Panc1 (cell line): ENCODE data around the gene MYCN. TPM values are rescaled to one million over a fixed set of nuclear protein-coding genes. Genes with fewer than 3 reads are reported as not detected.
A peak's percentile ranks its signal among the peaks of the same experiment; 100 is the strongest.
"Not testable (repeated sequence)": the region's sequence is repeated elsewhere in the genome, so short reads cannot be mapped to it uniquely, and the experiment has no call there.

Source experiments
- ATAC-seq: fragments of 200-7000 bp; cut with Tn5 transposase; 2 replicates; pipeline ENCODE4 v1.9.1; 2020; ENCODE audit warnings: mild to moderate bottlenecking, moderate library complexity
- BruUV-seq: library from RNA; stranded (reverse); fragments of 400-500 nt; replicated peaks from 2 replicates; lab custom pipeline; 2021; lab: Mats Ljungman, UMichigan
- CTCF ChIA-PET: fragments of 300-600 bp; sonication (Branson Sonifier 250); formaldehyde crosslinking; loops from one replicate; lab custom pipeline; 2022; ENCODE audit warnings: antibody characterized with exemption; lab: Charles Lee
- POLR2A ChIA-PET: fragments of 300-600 bp; sonication (Branson Sonifier 250); formaldehyde crosslinking; loops from one replicate; lab custom pipeline; 2022; ENCODE audit warnings: antibody characterized with exemption; lab: Charles Lee
- DNase-seq: peaks from one replicate; pipeline ENCODE4 v3.0.0-alpha.2; 2010; ENCODE audit warnings: low read depth, low spot score
- H3K27ac ChIP-seq: 2 replicates; pipeline ENCODE4 v1.5.1; 2011; ENCODE audit warnings: mild to moderate bottlenecking, low read length, inconsistent platforms
- H3K27me3 ChIP-seq: fragments of 200-500 bp; sonication (Bioruptor generic); 2 replicates; pipeline ENCODE4 v1.6.0; 2014; ENCODE audit warnings: low read length, inconsistent platforms; ENCODE audit not compliant: control insufficient read depth, insufficient read depth
- H3K36me3 ChIP-seq: fragments of 200-500 bp; sonication (Bioruptor generic); 2 replicates; pipeline ENCODE4 v1.5.1; 2014; ENCODE audit warnings: inconsistent platforms, mild to moderate bottlenecking, low read length, moderate library complexity; ENCODE audit not compliant: control insufficient read depth, insufficient read depth
- H3K4me1 ChIP-seq: 2 replicates; pipeline ENCODE4 v1.5.1; 2011; ENCODE audit warnings: inconsistent platforms, mild to moderate bottlenecking, low read length, moderate library complexity; ENCODE audit not compliant: control insufficient read depth, insufficient read depth
- H3K4me3 ChIP-seq, 2 experiments: 2 replicates each; pipeline ENCODE4 v1.5.1; 2011 to 2012; ENCODE audit warnings: low read depth in 2 of 2, low read length in 2 of 2, mild to moderate bottlenecking in 2 of 2, inconsistent platforms in 1 of 2, moderate library complexity in 1 of 2
- H3K9me3 ChIP-seq: fragments of 200-500 bp; sonication (Bioruptor generic); 2 replicates; pipeline ENCODE4 v1.5.1; 2014; ENCODE audit warnings: low read depth, mild to moderate bottlenecking, inconsistent platforms, low read length, moderate library complexity; ENCODE audit not compliant: control insufficient read depth, insufficient read depth
- CTCF ChIP-seq: fragments of 450-650 bp; IDR thresholded peaks from 2 replicates; pipeline ENCODE4 v1.5.1; 2017; ENCODE audit warnings: mild to moderate bottlenecking
- POLR2AphosphoS5 ChIP-seq: IDR thresholded peaks from 2 replicates; pipeline ENCODE4 v1.6.1; 2012; ENCODE audit warnings: mild to moderate bottlenecking, low read depth, low read length, moderate library complexity
- REST ChIP-seq, 2 experiments: IDR thresholded peaks; 2 replicates each; pipeline ENCODE4 v1.6.1; 2011 to 2012; ENCODE audit warnings: low read depth in 2 of 2, control low read depth in 1 of 2, low read length in 1 of 2, mild to moderate bottlenecking in 1 of 2, moderate library complexity in 1 of 2; ENCODE audit not compliant: insufficient read depth in 1 of 2
- SIN3A ChIP-seq: IDR thresholded peaks from 2 replicates; pipeline ENCODE4 v1.6.1; 2012; ENCODE audit warnings: low read depth, mild to moderate bottlenecking, low read length, moderate library complexity, borderline replicate concordance; ENCODE audit not compliant: insufficient read depth
- TCF7L2 ChIP-seq: IDR thresholded peaks from 2 replicates; pipeline ENCODE4 v1.6.1; 2011; ENCODE audit warnings: mild to moderate bottlenecking, low read depth, low read length, inconsistent platforms
- in situ Hi-C: cut with HindIII; loops from 2 replicates; pipeline ENCODE4 v1.10.0; 2016; ENCODE audit warnings: low sequenced_read_pairs, low pct_unique_long_range_greater_than_20kb
- intact Hi-C: fragments of 100-400 bp; cut with micrococcal nuclease; formaldehyde crosslinking; loops from one replicate; pipeline ENCODE4 v1.10.0; 2022; ENCODE audit not compliant: unreplicated experiment
- total RNA-seq: library from RNA; stranded (reverse); gene quantifications from one replicate; pipeline ENCODE4 v1.2.1, GENCODE V29; 2021; ENCODE audit not compliant: unreplicated experiment

MYCN gene
- total RNA-seq, 1 experiment from 2014 or later: not detected

- ChIA-PET POLR2A (no interaction called here), CTCF (no interaction called here)
- intact Hi-C loops (no loop called here), in situ Hi-C loops (no loop called here)
- H3K36me3 ChIP-seq: no peaks in the 10 kb centered on the region
- no peak overlapping the region for H3K4me3 ChIP-seq
- ATAC-seq: no peak
- no peak for DNase-seq
- no peaks in the 10 kb centered on the region for H3K27me3 ChIP-seq
- no peak overlapping the region for H3K27ac ChIP-seq
- no peaks in the 10 kb centered on the region for H3K9me3 ChIP-seq
- H3K4me1 ChIP-seq: peaks cover 10% of the 10 kb centered on the region
- BruUV-seq: no TSS peak
- TF ChIP-seq CTCF: no peak
- no peak for TF ChIP-seq SIN3A
- no peak for TF ChIP-seq POLR2AphosphoS5
- no peak for TF ChIP-seq REST (IDR thresholded peaks at IDR 0.05; ENCODE audit: insufficient read depth in 1 of 2, low read depth in 2 of 2, low read length in 1 of 2)
- TF ChIP-seq TCF7L2: no peak
Measured at GRCh38 chr2:15909736-15910135, 30.6 kb upstream of the MYCN start.

- in situ Hi-C loops, POLR2A ChIA-PET, H3K9me3 ChIP-seq, H3K36me3 ChIP-seq, H3K4me3 ChIP-seq, DNase-seq, BruUV-seq, intact Hi-C loops, H3K27me3 ChIP-seq, ATAC-seq, CTCF ChIA-PET: not testable (repeated sequence)
- Histone ChIP-seq H3K27ac (peak overlapping the region; percentile 24; the same call in 1 of the 2 replicates), H3K4me1 (peaks cover 10% of the 10 kb centered on the region)
Measured at GRCh38 chr2:15911270-15911669, 29.1 kb upstream of the MYCN start.

GRCh38 chr2:15911686-15912085 lies 28.7 kb upstream of the MYCN start:
- no TSS peak for BruUV-seq
- in situ Hi-C loops (no loop called here), intact Hi-C loops (no loop called here)
- ATAC-seq: no peak
- TF ChIP-seq REST (IDR thresholded peaks at IDR 0.05; ENCODE audit: insufficient read depth in 1 of 2, low read depth in 2 of 2, low read length in 1 of 2) (no peak), TCF7L2 (no peak), POLR2AphosphoS5 (no peak), SIN3A (no peak), CTCF (no peak)
- Histone ChIP-seq H3K4me1 (peaks cover 10% of the 10 kb centered on the region), H3K4me3 (no peak overlapping the region), H3K9me3 (no peaks in the 10 kb centered on the region), H3K27ac (peak overlapping the region; percentile 24; the same call in 1 of the 2 replicates), H3K27me3 (no peaks in the 10 kb centered on the region), H3K36me3 (no peaks in the 10 kb centered on the region)
- CTCF ChIA-PET: no interaction called here
- POLR2A ChIA-PET: no interaction called here
- no peak for DNase-seq
